ENCODE measurements around the gene IL11RA.

- TF ChIP-seq, protein P1, sequence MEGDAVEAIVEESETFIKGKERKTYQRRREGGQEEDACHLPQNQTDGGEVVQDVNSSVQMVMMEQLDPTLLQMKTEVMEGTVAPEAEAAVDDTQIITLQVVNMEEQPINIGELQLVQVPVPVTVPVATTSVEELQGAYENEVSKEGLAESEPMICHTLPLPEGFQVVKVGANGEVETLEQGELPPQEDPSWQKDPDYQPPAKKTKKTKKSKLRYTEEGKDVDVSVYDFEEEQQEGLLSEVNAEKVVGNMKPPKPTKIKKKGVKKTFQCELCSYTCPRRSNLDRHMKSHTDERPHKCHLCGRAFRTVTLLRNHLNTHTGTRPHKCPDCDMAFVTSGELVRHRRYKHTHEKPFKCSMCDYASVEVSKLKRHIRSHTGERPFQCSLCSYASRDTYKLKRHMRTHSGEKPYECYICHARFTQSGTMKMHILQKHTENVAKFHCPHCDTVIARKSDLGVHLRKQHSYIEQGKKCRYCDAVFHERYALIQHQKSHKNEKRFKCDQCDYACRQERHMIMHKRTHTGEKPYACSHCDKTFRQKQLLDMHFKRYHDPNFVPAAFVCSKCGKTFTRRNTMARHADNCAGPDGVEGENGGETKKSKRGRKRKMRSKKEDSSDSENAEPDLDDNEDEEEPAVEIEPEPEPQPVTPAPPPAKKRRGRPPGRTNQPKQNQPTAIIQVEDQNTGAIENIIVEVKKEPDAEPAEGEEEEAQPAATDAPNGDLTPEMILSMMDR (IDR thresholded peaks at IDR 0.05): no peak
- TF ChIP-seq POLR2A (IDR thresholded peaks at IDR 0.05): no peak
Observed at GRCh38 chr9:34659592-34660253, 7.7 kb downstream of the IL11RA start.

All from right lobe of liver (tissue), 4 donors.